K562 (cell line): Measurements from ENCODE around the gene NUP35. TPM values are rescaled to one million over a fixed set of nuclear protein-coding genes. Genes with fewer than 3 reads are reported as not detected.

Experiments
- ATAC-seq: fragments of 200-7000 bp; cut with Tn5 transposase; 3 replicates; pipeline ENCODE4 v1.9.1; 2020; ENCODE audit warnings: moderate library complexity
- BruUV-seq: library from RNA; stranded (reverse); fragments of 400-500 nt; replicated peaks from 2 replicates; lab custom pipeline; 2021; lab: Mats Ljungman, UMichigan
- CTCF ChIA-PET: fragments of 300-600 bp; formaldehyde crosslinking; extraction: SDS; loops from one replicate; lab custom pipeline; 2021; ENCODE audit warnings: low intra/inter-chr PET ratio; lab: Yijun Ruan, JAX
- POLR2A ChIA-PET: fragments of 300-600, 350-650 bp; sonication (Branson Sonifier 250); formaldehyde crosslinking; extraction: SDS; loops from one replicate; lab custom pipeline; 2021; ENCODE audit warnings: antibody characterized with exemption, inconsistent platforms; lab: Yijun Ruan, JAX
- DNase-seq, 4 experiments: peaks; one replicate each; pipeline versions ENCODE4 v3.0.0 to v3.0.0-alpha.2; 2011 to 2018; ENCODE audit warnings: low spot score in 3 of 4, mixed read lengths in 3 of 4; ENCODE audit errors: extremely low read depth in 1 of 4
- FAIRE-seq: peaks from 2 replicates; lab custom pipeline; 2011; peaks lifted over from hg19 to GRCh38; lab: Jason Lieb, UNC
- H2AFZ ChIP-seq: 2 replicates; pipeline ENCODE4 v1.6.0; 2011; ENCODE audit warnings: low read depth, low read length, control low read depth, inconsistent platforms
- H3K27ac ChIP-seq: fragments of 200-600 bp; 3 replicates; pipeline ENCODE4 v1.8.0; 2011; ENCODE audit warnings: low read depth, mild to moderate bottlenecking, control low read depth, inconsistent platforms, low read length, moderate library complexity, mixed read lengths; ENCODE audit errors: extremely low read depth
- H3K27me3 ChIP-seq, 2 experiments: fragments of 300-600 bp in 1 of 2; 2 replicates in 1 of 2; 3 replicates in 1 of 2; pipeline versions ENCODE4 v1.6.0 to v1.8.0; 2011; ENCODE audit warnings: inconsistent platforms in 2 of 2, low read length in 2 of 2, mild to moderate bottlenecking in 1 of 2, mixed read lengths in 1 of 2, moderate library complexity in 1 of 2; ENCODE audit not compliant: control insufficient read depth in 2 of 2, insufficient read depth in 2 of 2
- H3K36me3 ChIP-seq: fragments of 300-600 bp; 3 replicates; pipeline ENCODE4 v1.8.0; 2011; ENCODE audit warnings: mild to moderate bottlenecking, low read length, inconsistent platforms; ENCODE audit not compliant: control insufficient read depth, insufficient read depth
- H3K4me1 ChIP-seq, 2 experiments: fragments of 200-600 bp in 1 of 2; replicated peaks in 1 of 2; 2 replicates in 1 of 2; 3 replicates in 1 of 2; pipeline versions ENCODE4 v1.5.1 to v1.8.0; 2011; ENCODE audit warnings: inconsistent platforms in 2 of 2, low read length in 2 of 2, mild to moderate bottlenecking in 1 of 2, mixed read lengths in 1 of 2, moderate library complexity in 1 of 2; ENCODE audit not compliant: control insufficient read depth in 2 of 2, insufficient read depth in 2 of 2
- H3K4me2 ChIP-seq: 2 replicates; pipeline ENCODE4 v1.6.1; 2011; ENCODE audit warnings: low read length, control low read depth, inconsistent platforms, mixed read lengths; ENCODE audit not compliant: insufficient read depth
- H3K4me3 ChIP-seq: fragments of 200-600 bp; sonication (generic), shearing (Covaris generic); 2 replicates; pipeline ENCODE4 v1.5.1; 2016; ENCODE audit warnings: control low read depth, inconsistent platforms
- H3K79me2 ChIP-seq: fragments of 200-600 bp; 3 replicates; pipeline ENCODE4 v1.8.0; 2011; ENCODE audit warnings: low read length, inconsistent platforms; ENCODE audit not compliant: control insufficient read depth, insufficient read depth
- H3K9ac ChIP-seq, 2 experiments: 2 replicates each; pipeline versions ENCODE4 v1.6.0 to v1.6.1; 2011; ENCODE audit warnings: low read depth in 2 of 2, low read length in 2 of 2, control low read depth in 1 of 2, inconsistent platforms in 1 of 2, mild to moderate bottlenecking in 1 of 2, mixed read lengths in 1 of 2; ENCODE audit not compliant: insufficient read depth in 1 of 2
- H3K9me1 ChIP-seq: one replicate; pipeline ENCODE4 v1.6.0; 2011; ENCODE audit warnings: inconsistent platforms, mild to moderate bottlenecking, low read length, moderate library complexity; ENCODE audit not compliant: control insufficient read depth, insufficient read depth
- H3K9me3 ChIP-seq: replicated peaks from 2 replicates; pipeline ENCODE4 v1.5.1; 2011; ENCODE audit warnings: low read depth, low read length, inconsistent platforms; ENCODE audit not compliant: control insufficient read depth, insufficient read depth
- H4K20me1 ChIP-seq: replicated peaks from 2 replicates; pipeline ENCODE4 v1.6.1; 2011; ENCODE audit warnings: low read length, inconsistent platforms, mixed read lengths; ENCODE audit not compliant: control insufficient read depth, insufficient read depth
- ARID1B ChIP-seq: fragments of 450-650 bp; IDR thresholded peaks from 2 replicates; pipeline ENCODE4 v1.6.1; 2016; ENCODE audit warnings: antibody characterized with exemption, mild to moderate bottlenecking, inconsistent platforms
- CREM ChIP-seq: IDR thresholded peaks from 2 replicates; pipeline ENCODE4 v1.6.1; 2014; ENCODE audit warnings: antibody characterized with exemption, low read depth
- ESRRA ChIP-seq: fragments of 450-650 bp; IDR thresholded peaks from 2 replicates; pipeline ENCODE4 v1.6.1; 2014; ENCODE audit warnings: low read depth, mild to moderate bottlenecking, moderate library complexity, borderline replicate concordance
- MCM5 ChIP-seq: fragments of 450-650 bp; IDR thresholded peaks from 2 replicates; pipeline ENCODE4 v1.6.1; 2016; ENCODE audit warnings: low read depth
- NR2C1 ChIP-seq, 2 experiments: fragments of 450-650 bp; IDR thresholded peaks; 2 replicates each; pipeline ENCODE4 v1.6.1; 2017; ENCODE audit warnings: mild to moderate bottlenecking in 2 of 2, antibody characterized with exemption in 1 of 2, inconsistent platforms in 1 of 2, missing compliant biosample characterization in 1 of 2, missing genetic modification characterization in 1 of 2
- NR2C2 ChIP-seq, 2 experiments: fragments of 200-800 bp in 1 of 2; sonication (Bioruptor generic) in 1 of 2; sonication (generic) in 1 of 2; formaldehyde crosslinking in 1 of 2; IDR thresholded peaks; 2 replicates each; pipeline versions ENCODE4 v1.6.1 to v1.8.0; 2016 to 2022; ENCODE audit warnings: mild to moderate bottlenecking in 1 of 2, missing compliant biosample characterization in 1 of 2, missing genetic modification characterization in 1 of 2, missing genetic modification reagents in 1 of 2
- RBM25 ChIP-seq: fragments of 200-400 bp; formaldehyde crosslinking; IDR thresholded peaks from 2 replicates; pipeline ENCODE4 v1.6.1; 2018; ENCODE audit warnings: low read length, low read depth, moderate library complexity; ENCODE audit not compliant: severe bottlenecking
- RNF2 ChIP-seq: sonication (generic); IDR thresholded peaks from 2 replicates; pipeline ENCODE4 v1.6.1; 2016
- SETDB1 ChIP-seq: IDR thresholded peaks from one replicate; pipeline ENCODE4 v1.6.1; 2012; ENCODE audit warnings: low read length, control low read depth, inconsistent platforms
- SIN3A ChIP-seq, 2 experiments: fragments of 150-350 bp in 1 of 2; IDR thresholded peaks; 2 replicates each; pipeline ENCODE4 v1.6.1; 2011 to 2016; ENCODE audit warnings: borderline replicate concordance in 2 of 2, low read depth in 2 of 2, low read length in 2 of 2, mild to moderate bottlenecking in 2 of 2, moderate library complexity in 2 of 2; ENCODE audit not compliant: control insufficient read depth in 1 of 2
- SREBF1 ChIP-seq: fragments of 150-350 bp; IDR thresholded peaks from 2 replicates; pipeline ENCODE4 v1.6.1; 2014; ENCODE audit warnings: antibody characterized with exemption, low read depth, low read length, borderline replicate concordance
- TEAD4 ChIP-seq, 2 experiments: sonication (generic) in 1 of 2; formaldehyde crosslinking in 1 of 2; IDR thresholded peaks; 2 replicates each; pipeline versions ENCODE4 v1.6.1 to v1.8.0; 2012 to 2022; ENCODE audit warnings: borderline replicate concordance in 1 of 2, inconsistent platforms in 1 of 2, low read length in 1 of 2, mild to moderate bottlenecking in 1 of 2, missing genetic modification reagents in 1 of 2
- ZNF174 ChIP-seq: fragments of 250-450 bp; sonication (Bioruptor Pico); IDR thresholded peaks from 2 replicates; pipeline ENCODE4 v1.4.0; 2020; ENCODE audit warnings: mild to moderate bottlenecking
- ZNF551 ChIP-seq: fragments of 250-450 bp; sonication (Bioruptor Pico); IDR thresholded peaks from 2 replicates; pipeline ENCODE4 v1.5.0; 2021; ENCODE audit warnings: mild to moderate bottlenecking, moderate library complexity
- ZNF584 ChIP-seq: fragments of 200-800 bp; sonication (Bioruptor generic); IDR thresholded peaks from 2 replicates; pipeline ENCODE4 v1.6.1; 2016; ENCODE audit warnings: low read depth, mild to moderate bottlenecking, missing genetic modification characterization, missing compliant biosample characterization
- WGBS: fragments of 100-300 bp; shearing (Covaris generic); methylation state at CpG from one replicate; pipeline ENCODE4 v1.1.6; 2016; ENCODE audit warnings: low coverage, mixed read lengths; ENCODE audit not compliant: insufficient coverage; ENCODE audit errors: missing lambda C conversion rate; 5-methylcytosine and 5-hydroxymethylcytosine counted together
- in situ Hi-C: fragments of 300-500 bp; cut with MboI; formaldehyde crosslinking; loops from 4 replicates; pipeline ENCODE4 v1.15.0; 2018; ENCODE audit warnings: inconsistent platforms, mixed read lengths
- intact Hi-C: fragments of 100-400 bp; cut with micrococcal nuclease; formaldehyde crosslinking; loops from 2 replicates; pipeline ENCODE4 v1.14.2; 2022
- polyA plus RNA-seq, 8 experiments: library from polyadenylated mRNA; depleted of rRNA in 4 of 8; stranded (reverse) in 5 of 8; unstranded in 3 of 8; fragments of >200 nt; fragmentation: Nextera tagmentation in 2 of 8; fragmentation: Illumina TruSeq in 1 of 8; extraction: Ambion mirVana in 2 of 8; extraction: Trizol in 1 of 8; gene quantifications; 2 replicates each; pipeline versions ENCODE4 v1.2.1 to v1.2.3, GENCODE V29; 2011 to 2014; ENCODE audit warnings: inconsistent platforms in 1 of 8, missing spikeins in 1 of 8
- total RNA-seq, 7 experiments: library from RNA; depleted of rRNA in 6 of 7; stranded (reverse); fragments of >200 nt in 6 of 7; fragmentation: Illumina TruSeq in 2 of 7; extraction: Trizol in 2 of 7; gene quantifications; 2 replicates each; pipeline versions ENCODE4 v1.2.1 to v1.2.3, GENCODE V29; 2011 to 2021; ENCODE audit warnings: low replicate concordance in 1 of 7
- TF ChIP-seq, protein P1 (sequence below): sonication (generic); formaldehyde crosslinking; IDR thresholded peaks from 2 replicates; pipeline ENCODE4 v1.8.1; 2023; ENCODE audit warnings: mild to moderate bottlenecking, missing genetic modification reagents
- TF ChIP-seq, protein P2 (sequence below): fragments of 450-650 bp; IDR thresholded peaks from 2 replicates; pipeline ENCODE4 v1.7.1; 2018; ENCODE audit warnings: mild to moderate bottlenecking, low read depth; ENCODE audit not compliant: partially characterized antibody

NUP35 gene
- total and polyA plus RNA-seq, 9 of the 15 experiments (the other 6 are each of a cell fraction or from before 2014, with no cell fraction given) = 24.5 to 78.2 (median 51.1) TPM

DNA sequence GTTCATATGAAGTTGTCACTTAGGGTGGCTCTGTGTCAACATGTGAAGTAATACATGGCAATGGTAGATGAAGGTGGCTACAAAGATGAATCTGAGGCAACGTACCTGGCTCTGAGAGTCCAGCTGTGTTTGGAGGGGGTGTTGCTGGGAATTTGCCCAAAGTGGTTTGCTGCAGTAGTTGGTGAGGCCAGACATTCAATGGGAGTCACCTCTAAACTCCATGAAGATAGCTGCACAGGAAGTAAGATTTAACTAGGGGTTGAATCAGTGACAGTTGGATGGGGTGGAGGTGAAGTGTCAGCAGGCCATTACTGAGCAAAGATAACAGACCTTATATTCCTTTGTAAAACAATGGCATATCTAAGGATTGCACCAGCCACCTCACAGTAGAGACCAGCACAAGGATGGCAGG, 71.8 kb downstream of the NUP35 start:
- no peak overlapping the region for H3K9ac ChIP-seq
- H3K36me3 ChIP-seq = peaks cover 14% of the 10 kb centered on the region; the same call in 2 of the 3 replicates
- in situ Hi-C loops (no loop called here), intact Hi-C loops (no loop called here)
- ChIA-PET CTCF (no interaction called here), POLR2A (interaction anchor here (1.1 to 2.0 kb wide), 2 partner anchors 10 to 11 kb away, joined by 5 to 7 read pairs; no protein-coding TSS in a partner anchor)
- H3K9me1 ChIP-seq = no peaks in the 10 kb centered on the region
- no peaks in the 10 kb centered on the region for H3K9me3 ChIP-seq
- peak overlapping the region; percentile 38; the same call in 1 of the 2 replicates for H3K4me2 ChIP-seq
- peak; percentile 66 for FAIRE-seq
- no peaks in the 10 kb centered on the region for H3K79me2 ChIP-seq
- no peaks in the 10 kb centered on the region for H3K27me3 ChIP-seq
- H3K4me1 ChIP-seq = peaks cover 0 to 15% of the 10 kb centered on the region in 2 experiments; a peak in 4 of 5 replicates
- BruUV-seq = no TSS peak
- ATAC-seq = peak; percentile 89
- DNase-seq = peak in 2 of 4 experiments; percentile 53 to 65
- peak overlapping the region; percentile 10; the same call in 1 of the 2 replicates for H2AFZ ChIP-seq
- H3K27ac ChIP-seq = peak overlapping the region; percentile 58
- no peaks in the 10 kb centered on the region for H4K20me1 ChIP-seq
- no peak overlapping the region for H3K4me3 ChIP-seq
- WGBS = 6% methylated on average over 1 of the region's 1 CpG
- TF ChIP-seq, protein P1, sequence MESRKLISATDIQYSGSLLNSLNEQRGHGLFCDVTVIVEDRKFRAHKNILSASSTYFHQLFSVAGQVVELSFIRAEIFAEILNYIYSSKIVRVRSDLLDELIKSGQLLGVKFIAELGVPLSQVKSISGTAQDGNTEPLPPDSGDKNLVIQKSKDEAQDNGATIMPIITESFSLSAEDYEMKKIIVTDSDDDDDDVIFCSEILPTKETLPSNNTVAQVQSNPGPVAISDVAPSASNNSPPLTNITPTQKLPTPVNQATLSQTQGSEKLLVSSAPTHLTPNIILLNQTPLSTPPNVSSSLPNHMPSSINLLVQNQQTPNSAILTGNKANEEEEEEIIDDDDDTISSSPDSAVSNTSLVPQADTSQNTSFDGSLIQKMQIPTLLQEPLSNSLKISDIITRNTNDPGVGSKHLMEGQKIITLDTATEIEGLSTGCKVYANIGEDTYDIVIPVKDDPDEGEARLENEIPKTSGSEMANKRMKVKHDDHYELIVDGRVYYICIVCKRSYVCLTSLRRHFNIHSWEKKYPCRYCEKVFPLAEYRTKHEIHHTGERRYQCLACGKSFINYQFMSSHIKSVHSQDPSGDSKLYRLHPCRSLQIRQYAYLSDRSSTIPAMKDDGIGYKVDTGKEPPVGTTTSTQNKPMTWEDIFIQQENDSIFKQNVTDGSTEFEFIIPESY = no peak
- TF ChIP-seq SIN3A (IDR thresholded peaks at IDR 0.05; ENCODE audit: borderline replicate concordance in 2 of 2, control insufficient read depth in 1 of 2, low read depth in 2 of 2, low read length in 2 of 2) (no peak), RNF2 (peak; percentile 83; the same call in 1 of the 2 replicates), NR2C2 (CRISPR knock-in tag; IDR thresholded peaks at IDR 0.05) (no peak), NR2C2 (tag; IDR thresholded peaks at IDR 0.05) (peak; percentile 74), ESRRA (peak; percentile 39; the same call in 1 of the 2 replicates), ARID1B (peak; percentile 76), TEAD4 (IDR thresholded peaks at IDR 0.05; ENCODE audit: low read length) (0 out of 2 replicates have a peak, but pooled peaks have one; percentile 32), TEAD4 (CRISPR knock-in tag; IDR thresholded peaks at IDR 0.05; ENCODE audit: borderline replicate concordance) (no peak), NR2C1 (IDR thresholded peaks at IDR 0.05) (peak; percentile 71; the same call in 1 of the 2 replicates), NR2C1 (tag; IDR thresholded peaks at IDR 0.05) (peak; percentile 90), CREM (peak; percentile 60), ZNF584 (CRISPR knock-in tag) (0 out of 2 replicates have a peak, but pooled peaks have one; percentile 28), ZNF174 (no peak), SREBF1 (no peak), RBM25 (peak; percentile 25), SETDB1 (no peak), ZNF551 (CRISPR knock-in tag) (no peak), MCM5 (no peak)
- TF ChIP-seq, protein P2, sequence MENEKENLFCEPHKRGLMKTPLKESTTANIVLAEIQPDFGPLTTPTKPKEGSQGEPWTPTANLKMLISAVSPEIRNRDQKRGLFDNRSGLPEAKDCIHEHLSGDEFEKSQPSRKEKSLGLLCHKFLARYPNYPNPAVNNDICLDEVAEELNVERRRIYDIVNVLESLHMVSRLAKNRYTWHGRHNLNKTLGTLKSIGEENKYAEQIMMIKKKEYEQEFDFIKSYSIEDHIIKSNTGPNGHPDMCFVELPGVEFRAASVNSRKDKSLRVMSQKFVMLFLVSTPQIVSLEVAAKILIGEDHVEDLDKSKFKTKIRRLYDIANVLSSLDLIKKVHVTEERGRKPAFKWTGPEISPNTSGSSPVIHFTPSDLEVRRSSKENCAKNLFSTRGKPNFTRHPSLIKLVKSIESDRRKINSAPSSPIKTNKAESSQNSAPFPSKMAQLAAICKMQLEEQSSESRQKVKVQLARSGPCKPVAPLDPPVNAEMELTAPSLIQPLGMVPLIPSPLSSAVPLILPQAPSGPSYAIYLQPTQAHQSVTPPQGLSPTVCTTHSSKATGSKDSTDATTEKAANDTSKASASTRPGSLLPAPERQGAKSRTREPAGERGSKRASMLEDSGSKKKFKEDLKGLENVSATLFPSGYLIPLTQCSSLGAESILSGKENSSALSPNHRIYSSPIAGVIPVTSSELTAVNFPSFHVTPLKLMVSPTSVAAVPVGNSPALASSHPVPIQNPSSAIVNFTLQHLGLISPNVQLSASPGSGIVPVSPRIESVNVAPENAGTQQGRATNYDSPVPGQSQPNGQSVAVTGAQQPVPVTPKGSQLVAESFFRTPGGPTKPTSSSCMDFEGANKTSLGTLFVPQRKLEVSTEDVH = no peak
